Measurements from ENCODE around the gene DUSP3. TPM values are rescaled to one million over a fixed set of nuclear protein-coding genes. Genes with fewer than 3 reads are reported as not detected.

Gene DUSP3
- total and polyA plus RNA-seq, 4 experiments from 2014 or later, result 5.8 to 13.1 (median 9.1) TPM

- Mint-ChIP-seq H3K9me3 (peaks cover 0 to 2% (median 0%) of the 10 kb centered on the region in 8 donors), H3K4me1 (peaks cover 8 to 12% (median 10%) of the 10 kb centered on the region in 4 donors), H3K27ac (no peak overlapping the region), H3K4me3 (no peak overlapping the region), H3K36me3 (no peaks in the 10 kb centered on the region), H3K27me3 (peaks cover 11 to 12% of the 10 kb centered on the region in 2 donors)
- H3K27me3 ChIP-seq (ENCODE audit: insufficient read depth, low read length), result no peaks in the 10 kb centered on the region
- intact Hi-C loops (cut with micrococcal nuclease), result no loop called here
- H3K27ac ChIP-seq (ENCODE audit: low read depth, low read length), result no peak overlapping the region
- no peaks in the 10 kb centered on the region for H3K36me3 ChIP-seq (ENCODE audit: insufficient read depth, low read length)
- no peak overlapping the region for H3K4me3 ChIP-seq (ENCODE audit: low read length in 2 of 2)
- peaks cover 9% of the 10 kb centered on the region for H3K4me1 ChIP-seq (ENCODE audit: insufficient read depth, low read length)
- ChIA-PET CTCF (ENCODE audit: partially characterized antibody) (interaction anchor here (1.5 kb wide), 1 partner anchor 21 kb away, joined by 4 read pairs; no protein-coding TSS in a partner anchor), POLR2A (ENCODE audit: partially characterized antibody) (no interaction called here)
- no peaks in the 10 kb centered on the region for H3K9me3 ChIP-seq (ENCODE audit: control insufficient read depth in 1 of 2, low read length in 2 of 2)
- no peak for DNase-seq
These were observed 9.0 kb upstream of the DUSP3 start for GRCh38 chr17:43787728-43788127.

- intact Hi-C loops (cut with micrococcal nuclease), result no loop called here
- H3K9me3 ChIP-seq (ENCODE audit: control insufficient read depth in 1 of 2, low read length in 2 of 2), result no peaks in the 10 kb centered on the region
- ChIA-PET CTCF (ENCODE audit: partially characterized antibody) (interaction anchor here (2.5 kb wide), 1 partner anchor 18 kb away, joined by 11 read pairs; no protein-coding TSS in a partner anchor), POLR2A (ENCODE audit: partially characterized antibody) (no interaction called here)
- no peaks in the 10 kb centered on the region for H3K36me3 Mint-ChIP-seq
- H3K9me3 Mint-ChIP-seq, result peaks cover 0 to under 1% (median 0%) of the 10 kb centered on the region in 8 donors
- H3K27ac ChIP-seq (ENCODE audit: low read depth, low read length), result no peak overlapping the region
- no peak for DNase-seq
- no peak overlapping the region for H3K27ac Mint-ChIP-seq
- peaks cover 0 to 2% (median 1%) of the 10 kb centered on the region in 4 donors for H3K4me1 Mint-ChIP-seq
- peaks cover 4% of the 10 kb centered on the region for H3K27me3 ChIP-seq (ENCODE audit: insufficient read depth, low read length)
- peaks cover under 1% of the 10 kb centered on the region for H3K4me1 ChIP-seq (ENCODE audit: insufficient read depth, low read length)
- H3K27me3 Mint-ChIP-seq, result peaks cover 18 to 23% of the 10 kb centered on the region in 2 donors
- no peak overlapping the region for H3K4me3 ChIP-seq (ENCODE audit: low read length in 2 of 2)
- no peaks in the 10 kb centered on the region for H3K36me3 ChIP-seq (ENCODE audit: insufficient read depth, low read length)
- H3K4me3 Mint-ChIP-seq, result no peak overlapping the region
These were observed 5.9 kb upstream of the DUSP3 start for GRCh38 chr17:43784628-43785101.

- H3K4me3 Mint-ChIP-seq, result no peak overlapping the region
- intact Hi-C loops (cut with micrococcal nuclease), result no loop called here
These were observed 5.3 kb upstream of the DUSP3 start for GRCh38 chr17:43784068-43784467.

GRCh38 chr17:43782913-43783680, 4.3 kb upstream of the DUSP3 start:
- Mint-ChIP-seq H3K36me3 (no peaks in the 10 kb centered on the region), H3K4me3 (no peak overlapping the region), H3K9me3 (no peaks in the 10 kb centered on the region), H3K4me1 (peaks cover 0 to 9% (median 1%) of the 10 kb centered on the region in 4 donors), H3K27ac (no peak overlapping the region), H3K27me3 (peaks cover 18 to 21% of the 10 kb centered on the region in 2 donors)
- ChIA-PET POLR2A (ENCODE audit: partially characterized antibody) (no interaction called here), CTCF (ENCODE audit: partially characterized antibody) (interaction anchor here (1.0 kb wide), 1 partner anchor 63 kb away, joined by 3 read pairs; no protein-coding TSS in a partner anchor)
- DNase-seq, result no peak
- Histone ChIP-seq H3K9me3 (ENCODE audit: control insufficient read depth in 1 of 2, low read length in 2 of 2) (no peaks in the 10 kb centered on the region), H3K36me3 (ENCODE audit: insufficient read depth, low read length) (no peaks in the 10 kb centered on the region), H3K27ac (ENCODE audit: low read depth, low read length) (no peak overlapping the region), H3K4me1 (ENCODE audit: insufficient read depth, low read length) (peaks cover 7% of the 10 kb centered on the region), H3K27me3 (ENCODE audit: insufficient read depth, low read length) (peaks cover 4% of the 10 kb centered on the region), H3K4me3 (ENCODE audit: low read length in 2 of 2) (no peak overlapping the region)
- intact Hi-C loops (cut with micrococcal nuclease), result no loop called here

More at GRCh38 chr17:43784068-43784467, 5.3 kb upstream of the DUSP3 start:
- no peak for DNase-seq
- Mint-ChIP-seq H3K4me1 (peaks cover 0 to 8% (median 1%) of the 10 kb centered on the region in 4 donors), H3K27ac (no peak overlapping the region), H3K27me3 (peaks cover 18 to 23% of the 10 kb centered on the region in 2 donors), H3K36me3 (no peaks in the 10 kb centered on the region), H3K9me3 (no peaks in the 10 kb centered on the region)
- no peaks in the 10 kb centered on the region for H3K36me3 ChIP-seq (ENCODE audit: insufficient read depth, low read length)
- no peak overlapping the region for H3K27ac ChIP-seq (ENCODE audit: low read depth, low read length)
- no peaks in the 10 kb centered on the region for H3K9me3 ChIP-seq (ENCODE audit: control insufficient read depth in 1 of 2, low read length in 2 of 2)
- POLR2A ChIA-PET (ENCODE audit: partially characterized antibody), result no interaction called here
- H3K4me1 ChIP-seq (ENCODE audit: insufficient read depth, low read length), result peaks cover 6% of the 10 kb centered on the region
- H3K4me3 ChIP-seq (ENCODE audit: low read length in 2 of 2), result no peak overlapping the region
- H3K27me3 ChIP-seq (ENCODE audit: insufficient read depth, low read length), result peaks cover 4% of the 10 kb centered on the region
- CTCF ChIA-PET (ENCODE audit: partially characterized antibody), result no interaction called here

GRCh38 chr17:43780135-43780534, 1.4 kb upstream of the DUSP3 start, which contains the start of gene CFAP97D1:
Gene CFAP97D1, plus strand, starts transcription at chr17:43780435. Its CDS starts 28 bp downstream, at chr17:43780463.
- Histone ChIP-seq H3K36me3 (ENCODE audit: insufficient read depth, low read length) (no peaks in the 10 kb centered on the region), H3K4me3 (ENCODE audit: low read length in 2 of 2) (peak within 1 kb of the TSS in 1 of 2 donors; percentile 77), H3K27ac (ENCODE audit: low read depth, low read length) (peak within 1 kb of the TSS; percentile 31), H3K27me3 (ENCODE audit: insufficient read depth, low read length) (peaks cover 4% of the 10 kb centered on the region), H3K4me1 (ENCODE audit: insufficient read depth, low read length) (peaks cover 10% of the 10 kb centered on the region), H3K9me3 (ENCODE audit: control insufficient read depth in 1 of 2, low read length in 2 of 2) (no peaks in the 10 kb centered on the region)
- intact Hi-C loops (cut with micrococcal nuclease), result no loop called here
- H3K36me3 Mint-ChIP-seq, result peaks cover 0 to under 1% of the 10 kb centered on the region in 2 donors
- H3K4me3 Mint-ChIP-seq, result peak within 1 kb of the TSS; percentile 76 to 85 (median 80)
- ChIA-PET POLR2A (ENCODE audit: partially characterized antibody) (interaction anchor here (0.6 kb wide), 1 partner anchor 85 kb away, joined by 3 read pairs; no protein-coding TSS in a partner anchor), CTCF (ENCODE audit: partially characterized antibody) (interaction anchor here (0.8 to 1.1 kb wide), 2 partner anchors 15 to 66 kb away, joined by 5 read pairs; no protein-coding TSS in a partner anchor)
- no peaks in the 10 kb centered on the region for H3K9me3 Mint-ChIP-seq
- peaks cover 18% of the 10 kb centered on the region in 2 donors for H3K27me3 Mint-ChIP-seq
- peaks cover 0 to 13% (median 3%) of the 10 kb centered on the region in 4 donors for H3K4me1 Mint-ChIP-seq
- peak within 1 kb of the TSS in 6 of 7 donors; percentile 36 to 72 (median 49) for H3K27ac Mint-ChIP-seq
- no peak for DNase-seq

- peaks cover 0 to 2% of the 10 kb centered on the region in 2 donors for H3K36me3 Mint-ChIP-seq
- CTCF ChIA-PET (ENCODE audit: partially characterized antibody), result interaction anchor here (0.8 to 2.6 kb wide), 3 partner anchors 13 to 66 kb away, joined by 5 to 12 read pairs (median 5); no protein-coding TSS in a partner anchor
- no peak for DNase-seq
- H3K27ac ChIP-seq (ENCODE audit: low read depth, low read length), result peak overlapping the region; percentile 31
- peaks cover 15 to 17% of the 10 kb centered on the region in 2 donors for H3K27me3 Mint-ChIP-seq
- peaks cover 0 to 13% (median 4%) of the 10 kb centered on the region in 4 donors for H3K4me1 Mint-ChIP-seq
- H3K4me1 ChIP-seq (ENCODE audit: insufficient read depth, low read length), result peaks cover 10% of the 10 kb centered on the region
- peak overlapping the region in 1 of 2 donors; percentile 77 for H3K4me3 ChIP-seq (ENCODE audit: low read length in 2 of 2)
- peak overlapping the region; percentile 76 to 85 (median 80) for H3K4me3 Mint-ChIP-seq
- no peaks in the 10 kb centered on the region for H3K36me3 ChIP-seq (ENCODE audit: insufficient read depth, low read length)
- POLR2A ChIA-PET (ENCODE audit: partially characterized antibody), result interaction anchor here (0.6 to 1.0 kb wide), 2 partner anchors 13 to 85 kb away, joined by 3 read pairs; no protein-coding TSS in a partner anchor
- intact Hi-C loops (cut with micrococcal nuclease), result no loop called here
- H3K9me3 Mint-ChIP-seq, result no peaks in the 10 kb centered on the region
- peak overlapping the region in 6 of 7 donors; percentile 36 to 72 (median 49) for H3K27ac Mint-ChIP-seq
- H3K9me3 ChIP-seq (ENCODE audit: control insufficient read depth in 1 of 2, low read length in 2 of 2), result no peaks in the 10 kb centered on the region
- peaks cover 4% of the 10 kb centered on the region for H3K27me3 ChIP-seq (ENCODE audit: insufficient read depth, low read length)
These were observed 658 bp upstream of the DUSP3 start for GRCh38 chr17:43779145-43780125.
